Fibroblast of skin of right quadriceps (primary cell): ENCODE measurements around the gene EFCAB13.

Experiments used
- DNase-seq: peaks from one replicate; pipeline ENCODE4 v3.0.0-alpha.2; 2013

EFCAB13 gene

GRCh38 chr17:47292206-47292605 lies 31.5 kb upstream of the EFCAB13 start:
- DNase-seq, result no peak

GRCh38 chr17:47295037-47295873 lies 28.5 kb upstream of the EFCAB13 start:
- no peak for DNase-seq

- no peak for DNase-seq
Measured at GRCh38 chr17:47295874-47296255, 27.9 kb upstream of the EFCAB13 start.

- DNase-seq, result no peak
Measured at GRCh38 chr17:47297661-47298400, 25.9 kb upstream of the EFCAB13 start.

GRCh38 chr17:47298712-47299111 lies 25.0 kb upstream of the EFCAB13 start:
- no peak for DNase-seq

GRCh38 chr17:47299239-47299910 lies 24.4 kb upstream of the EFCAB13 start:
- DNase-seq, result no peak

GRCh38 chr17:47300718-47301117 lies 23.0 kb upstream of the EFCAB13 start:
- DNase-seq, result no peak

DNA sequence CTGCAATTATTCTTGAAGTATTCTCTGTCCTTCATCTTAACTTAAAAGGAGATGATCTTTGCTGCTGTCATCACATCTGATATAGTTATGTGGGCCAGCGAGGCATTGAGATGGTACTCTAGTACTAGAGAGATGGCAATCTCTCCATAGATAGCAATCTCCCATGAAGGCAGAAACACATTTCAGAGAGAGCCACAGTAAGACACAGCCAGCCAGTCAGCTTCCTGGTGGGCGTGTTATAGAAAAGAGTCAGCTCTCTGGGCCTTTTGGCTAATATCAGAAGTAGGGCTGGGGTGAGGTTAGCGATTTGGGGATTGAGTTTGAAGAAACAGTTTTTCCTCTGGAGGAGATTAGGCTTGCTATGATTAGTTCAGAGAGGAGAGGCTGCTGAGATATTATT lies 22.6 kb upstream of the EFCAB13 start:
- DNase-seq, result no peak

DNA sequence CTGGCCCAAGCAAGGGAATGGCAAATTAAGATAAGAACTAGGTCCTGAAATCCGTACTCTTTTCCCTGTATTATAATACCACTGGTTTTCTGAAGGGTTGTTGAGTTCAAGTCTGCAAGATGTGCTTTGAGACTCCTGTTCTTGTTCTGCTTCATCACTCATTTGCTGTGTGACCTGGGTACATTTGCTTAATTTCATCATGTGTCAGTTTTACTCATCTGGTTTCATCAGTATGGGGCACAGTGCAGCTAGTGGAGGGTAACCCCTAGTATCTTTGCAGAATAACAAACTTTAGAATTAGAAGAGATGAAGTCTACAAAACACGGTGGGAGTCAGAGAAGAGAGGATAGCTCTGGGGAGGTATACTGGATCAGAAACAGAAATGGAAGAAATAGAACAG lies 21.9 kb upstream of the EFCAB13 start:
- no peak for DNase-seq

DNA sequence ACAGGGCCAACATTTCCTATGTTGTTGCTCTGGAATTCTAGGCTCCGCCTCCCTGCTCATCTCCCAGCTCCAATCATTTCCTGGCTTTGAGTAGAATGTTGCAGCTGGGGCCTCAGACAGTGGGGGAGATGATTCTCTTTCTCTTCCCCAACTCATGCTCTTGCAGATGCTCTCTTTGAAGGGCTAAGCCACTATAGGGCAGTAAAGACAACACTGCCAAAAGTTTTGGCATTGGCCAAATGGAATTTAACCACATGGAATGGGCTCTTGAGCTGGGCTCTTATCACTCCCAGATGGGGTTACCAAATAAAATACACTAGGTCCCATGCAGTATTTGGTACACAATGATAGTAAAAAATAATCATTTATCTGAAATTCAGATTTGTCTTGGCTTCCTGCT lies 19.6 kb upstream of the EFCAB13 start:
- DNase-seq, result peak; percentile 54

DNA sequence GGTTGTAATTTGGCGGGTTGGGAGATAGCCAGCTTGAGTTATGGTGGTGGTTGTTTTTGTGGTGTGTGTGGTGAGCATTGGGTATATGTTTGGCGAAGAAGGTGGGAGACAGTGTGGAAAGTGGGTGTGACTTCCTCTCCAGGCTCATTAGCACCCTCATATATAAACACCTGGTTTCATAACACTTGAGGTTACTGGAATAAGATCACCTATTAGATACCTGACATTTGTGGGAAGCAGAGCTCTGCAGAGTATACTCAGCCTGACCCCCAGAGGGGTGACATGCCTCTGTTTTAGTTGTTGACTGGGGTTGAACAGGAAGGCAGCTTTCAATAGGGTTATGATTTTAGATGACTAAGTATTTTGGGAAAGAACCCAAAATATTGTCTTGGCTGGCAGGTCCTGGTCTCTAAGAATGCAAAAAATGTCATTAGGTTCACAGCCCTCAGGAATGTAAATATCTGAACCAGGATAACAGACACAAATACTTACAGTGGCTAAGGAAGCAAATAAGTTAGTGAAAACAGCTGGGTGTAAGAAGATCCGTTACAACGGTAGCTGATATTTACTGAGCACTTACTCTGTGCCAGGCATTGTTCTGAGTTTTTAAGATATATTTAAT lies 18.3 kb upstream of the EFCAB13 start:
- peak; percentile 97 for DNase-seq

DNA sequence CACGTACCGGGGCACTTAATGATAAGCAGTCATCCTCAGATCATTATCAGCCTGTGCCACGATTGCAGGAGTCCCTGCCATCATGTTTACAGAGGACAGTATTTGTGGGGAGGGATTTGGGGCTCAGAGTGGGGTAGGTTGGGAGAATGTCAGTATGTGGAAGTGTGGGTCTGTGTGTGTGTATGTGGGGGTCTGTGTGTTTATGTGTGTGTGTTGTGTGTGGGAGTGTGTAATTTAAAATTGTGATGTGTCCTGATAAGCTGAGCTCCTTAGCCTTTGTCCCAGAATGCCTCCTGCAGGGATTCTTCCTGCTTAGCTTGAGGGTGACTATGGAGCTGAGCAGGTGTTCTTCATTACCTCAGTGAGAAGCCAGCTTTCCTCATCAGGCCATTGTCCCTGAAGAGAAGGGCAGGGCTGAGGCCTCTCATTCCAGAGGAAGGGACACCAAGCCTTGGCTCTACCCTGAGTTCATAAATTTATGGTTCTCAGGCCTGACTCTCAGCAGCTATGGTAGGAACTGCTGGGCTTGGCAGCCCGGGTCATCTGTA lies 13.5 kb upstream of the EFCAB13 start:
- no peak for DNase-seq

DNA sequence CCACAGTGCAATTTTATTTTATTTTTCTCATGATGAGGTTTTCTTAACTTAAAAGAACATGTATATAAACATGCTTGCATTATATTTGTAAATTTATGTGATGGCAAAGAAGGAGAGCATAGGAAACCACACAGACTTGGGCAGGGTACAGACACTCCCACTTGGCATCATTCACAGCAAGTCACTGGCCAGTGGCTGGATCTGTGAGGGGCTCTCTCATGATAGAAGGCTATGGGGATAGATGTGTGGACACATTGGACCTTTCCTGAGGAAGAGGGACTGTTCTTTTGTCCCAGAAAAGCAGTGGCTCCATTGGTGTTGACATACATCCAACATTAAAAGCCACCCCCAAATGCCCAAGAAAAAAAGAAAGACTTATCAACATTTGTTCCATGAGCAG lies 12.3 kb upstream of the EFCAB13 start:
- DNase-seq, result no peak

GRCh38 chr17:47315451-47316266 lies 8.1 kb upstream of the EFCAB13 start:
- DNase-seq, result peak; percentile 95

- peak; percentile 39 for DNase-seq
Measured at GRCh38 chr17:47316311-47316710, 7.4 kb upstream of the EFCAB13 start.

DNA sequence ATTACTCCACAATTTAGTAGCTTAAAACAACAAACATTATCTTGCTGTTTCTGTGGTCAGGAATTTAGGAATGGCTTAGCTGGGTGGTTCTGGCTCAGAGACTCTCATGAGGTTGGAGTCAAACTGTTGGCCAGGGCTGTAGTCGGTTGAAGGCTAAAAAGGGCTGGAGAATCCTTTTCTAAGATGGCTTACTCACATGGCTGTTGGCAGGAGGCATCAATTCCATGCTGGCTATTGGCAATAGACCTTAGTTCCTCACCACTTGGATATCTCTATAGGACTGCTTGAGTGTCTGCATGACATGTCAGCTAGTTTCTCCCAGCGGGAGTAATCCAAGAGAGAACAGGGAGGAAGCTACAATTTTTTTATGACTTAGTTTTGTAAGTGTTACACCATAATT lies 6.6 kb upstream of the EFCAB13 start:
- peak; percentile 24 for DNase-seq

DNA sequence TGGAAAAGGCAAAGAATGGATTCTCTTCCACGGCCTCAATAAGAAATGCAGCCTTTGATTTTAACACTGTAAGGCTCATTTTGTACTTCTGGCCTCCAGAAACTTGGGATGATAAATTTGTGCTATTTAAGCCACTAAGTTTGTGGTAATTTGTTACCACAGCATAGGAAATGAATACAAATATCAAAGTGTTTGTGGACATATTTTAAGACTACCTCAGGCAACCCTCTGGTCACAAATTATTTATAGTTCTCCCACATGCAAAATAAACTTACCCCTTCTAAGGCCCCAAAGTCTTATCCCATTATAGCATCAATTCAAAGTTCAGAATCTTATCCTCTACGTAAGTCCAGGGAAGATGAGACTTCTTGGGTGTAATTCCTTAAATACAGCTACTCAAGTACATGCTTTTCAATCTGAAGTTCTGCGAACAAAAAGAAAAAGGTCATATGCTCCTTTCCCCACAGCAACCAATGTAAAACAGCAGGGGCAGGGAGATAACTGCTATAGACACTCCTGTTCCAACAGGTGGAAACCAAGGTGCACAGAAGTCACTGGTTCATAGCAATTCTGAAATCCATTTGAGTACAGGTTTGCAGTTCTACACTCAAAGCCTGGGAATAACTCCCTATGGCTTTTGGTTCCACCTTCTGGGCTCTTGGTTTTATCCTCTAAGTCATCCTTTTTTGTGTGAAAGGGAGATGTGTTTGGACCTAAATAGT lies 5.4 kb upstream of the EFCAB13 start:
- DNase-seq, result no peak

DNA sequence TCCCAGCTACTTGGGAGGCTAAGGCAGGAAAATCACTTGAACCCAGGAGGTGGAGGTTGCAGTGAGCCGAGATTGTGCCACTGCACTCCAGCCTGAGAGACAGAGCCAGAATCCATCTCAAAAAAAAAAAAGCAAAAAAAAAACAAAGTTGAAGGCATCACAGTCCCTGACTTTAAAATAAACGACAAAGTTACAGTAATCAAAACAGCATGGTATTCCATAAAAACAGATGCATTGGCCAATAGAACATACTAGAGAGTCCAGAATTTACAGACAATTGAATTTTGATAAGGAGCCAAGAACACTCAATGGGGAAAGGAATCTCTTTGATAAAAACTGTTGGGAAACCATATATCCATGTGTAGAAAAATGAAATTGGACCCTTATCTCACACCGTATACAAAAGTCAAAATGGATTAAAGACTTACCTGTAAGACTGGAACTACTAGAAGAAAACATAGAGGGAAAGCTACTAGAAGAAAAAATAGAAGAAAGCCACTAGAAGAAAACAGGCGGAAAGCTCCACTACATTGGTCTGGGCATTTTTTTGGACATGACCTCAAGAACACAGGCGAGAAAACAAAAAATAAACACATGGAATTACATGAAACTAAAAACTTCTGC lies 2.8 kb upstream of the EFCAB13 start:
- DNase-seq, result no peak

GRCh38 chr17:47324224-47325020 lies 667 bp downstream of the EFCAB13 start:
- DNase-seq, result peak; percentile 15

GRCh38 chr17:47325176-47325575 lies 1.4 kb downstream of the EFCAB13 start:
- no peak for DNase-seq
